ENCODE results near the gene MAPK10. TPM values are rescaled to one million over a fixed set of nuclear protein-coding genes. Genes with fewer than 3 reads are reported as not detected.

The MAPK10 gene
- total and polyA plus RNA-seq, 2 experiments from 2014 or later, result 5.9 to 14.8 TPM

GRCh38 chr4:86114563-86114962, 245.3 kb downstream of the MAPK10 start:
- H3K27ac ChIP-seq, result no peak overlapping the region
- TF ChIP-seq EZH2phosphoT487 (IDR thresholded peaks at IDR 0.05; ENCODE audit: low read depth, severe bottlenecking, unreplicated experiment) (no peak), EZH2 (IDR thresholded peaks at IDR 0.05; ENCODE audit: borderline replicate concordance) (no peak), CTCF (IDR thresholded peaks at IDR 0.05; ENCODE audit: poor library complexity) (no peak)
- H3K36me3 ChIP-seq (replicated peaks; ENCODE audit: insufficient read depth, low read depth), result no peaks in the 10 kb centered on the region
- no peaks in the 10 kb centered on the region for H3K4me1 ChIP-seq (ENCODE audit: insufficient read depth)
- 95% methylated on average over 2 of the region's 2 CpGs for WGBS (ENCODE audit: low lambda C conversion rate, missing lambda C conversion rate)
- H3K9me3 ChIP-seq (ENCODE audit: low read depth), result no peaks in the 10 kb centered on the region
- H3K27me3 ChIP-seq, result no peaks in the 10 kb centered on the region
- H3K4me3 ChIP-seq, result no peak overlapping the region
- DNase-seq (ENCODE audit: low spot score), result no peak
- H3K9me2 ChIP-seq (replicated peaks; ENCODE audit: insufficient read depth), result no peaks in the 10 kb centered on the region
- H3K79me2 ChIP-seq, result no peaks in the 10 kb centered on the region
- no peaks in the 10 kb centered on the region for H4K20me1 ChIP-seq (ENCODE audit: insufficient read depth, poor library complexity, severe bottlenecking)
- H3K4me2 ChIP-seq, result no peak overlapping the region
- H2AFZ ChIP-seq, result no peak overlapping the region

- TF ChIP-seq CTCF (IDR thresholded peaks at IDR 0.05; ENCODE audit: poor library complexity), result no peak
- TF ChIP-seq EZH2 (IDR thresholded peaks at IDR 0.05; ENCODE audit: borderline replicate concordance), result no peak
- no peak for TF ChIP-seq EZH2phosphoT487 (IDR thresholded peaks at IDR 0.05; ENCODE audit: low read depth, severe bottlenecking, unreplicated experiment)
- Histone ChIP-seq H4K20me1 (ENCODE audit: insufficient read depth, poor library complexity, severe bottlenecking) (no peaks in the 10 kb centered on the region), H3K4me1 (ENCODE audit: insufficient read depth) (no peaks in the 10 kb centered on the region), H3K9me2 (replicated peaks; ENCODE audit: insufficient read depth) (no peaks in the 10 kb centered on the region), H3K79me2 (no peaks in the 10 kb centered on the region), H3K9me3 (ENCODE audit: low read depth) (no peaks in the 10 kb centered on the region), H2AFZ (no peak overlapping the region), H3K27ac (no peak overlapping the region), H3K4me3 (no peak overlapping the region), H3K36me3 (replicated peaks; ENCODE audit: insufficient read depth, low read depth) (no peaks in the 10 kb centered on the region), H3K27me3 (no peaks in the 10 kb centered on the region), H3K4me2 (no peak overlapping the region)
- no peak for DNase-seq (ENCODE audit: low spot score)
- WGBS (ENCODE audit: low lambda C conversion rate, missing lambda C conversion rate), result 67% methylated on average over 2 of the region's 2 CpGs
These were observed 251.0 kb downstream of the MAPK10 start for GRCh38 chr4:86108834-86109233.

GRCh38 chr4:86108137-86108536, 251.7 kb downstream of the MAPK10 start:
- Histone ChIP-seq H3K79me2 (no peaks in the 10 kb centered on the region), H3K9me2 (replicated peaks; ENCODE audit: insufficient read depth) (no peaks in the 10 kb centered on the region), H4K20me1 (ENCODE audit: insufficient read depth, poor library complexity, severe bottlenecking) (no peaks in the 10 kb centered on the region), H3K27ac (no peak overlapping the region), H3K4me3 (no peak overlapping the region), H3K9me3 (ENCODE audit: low read depth) (no peaks in the 10 kb centered on the region), H3K36me3 (replicated peaks; ENCODE audit: insufficient read depth, low read depth) (no peaks in the 10 kb centered on the region), H3K4me2 (no peak overlapping the region), H2AFZ (no peak overlapping the region), H3K4me1 (ENCODE audit: insufficient read depth) (no peaks in the 10 kb centered on the region), H3K27me3 (no peaks in the 10 kb centered on the region)
- DNase-seq (ENCODE audit: low spot score), result no peak
- TF ChIP-seq CTCF (IDR thresholded peaks at IDR 0.05; ENCODE audit: poor library complexity), result no peak
- no peak for TF ChIP-seq EZH2 (IDR thresholded peaks at IDR 0.05; ENCODE audit: borderline replicate concordance)
- no peak for TF ChIP-seq EZH2phosphoT487 (IDR thresholded peaks at IDR 0.05; ENCODE audit: low read depth, severe bottlenecking, unreplicated experiment)
- 58% methylated on average over 1 of the region's 1 CpG for WGBS (ENCODE audit: low lambda C conversion rate, missing lambda C conversion rate)

- TF ChIP-seq EZH2 (IDR thresholded peaks at IDR 0.05; ENCODE audit: borderline replicate concordance), result no peak
- TF ChIP-seq CTCF (IDR thresholded peaks at IDR 0.05; ENCODE audit: poor library complexity), result no peak
- TF ChIP-seq EZH2phosphoT487 (IDR thresholded peaks at IDR 0.05; ENCODE audit: low read depth, severe bottlenecking, unreplicated experiment), result no peak
- Histone ChIP-seq H3K79me2 (no peaks in the 10 kb centered on the region), H3K36me3 (replicated peaks; ENCODE audit: insufficient read depth, low read depth) (no peaks in the 10 kb centered on the region), H3K9me2 (replicated peaks; ENCODE audit: insufficient read depth) (no peaks in the 10 kb centered on the region), H3K4me1 (ENCODE audit: insufficient read depth) (no peaks in the 10 kb centered on the region), H3K9me3 (ENCODE audit: low read depth) (no peaks in the 10 kb centered on the region), H2AFZ (no peak overlapping the region), H3K27ac (no peak overlapping the region), H4K20me1 (ENCODE audit: insufficient read depth, poor library complexity, severe bottlenecking) (no peaks in the 10 kb centered on the region), H3K4me2 (no peak overlapping the region), H3K4me3 (no peak overlapping the region), H3K27me3 (no peaks in the 10 kb centered on the region)
- DNase-seq (ENCODE audit: low spot score), result no peak
- 90% methylated on average over 6 of the region's 6 CpGs for WGBS (ENCODE audit: low lambda C conversion rate, missing lambda C conversion rate)
These were observed 252.7 kb downstream of the MAPK10 start for GRCh38 chr4:86107112-86107511.

All from hepatocyte (in vitro differentiated cells).